B cell (primary cell): ENCODE data around the gene PDPK1. TPM values are rescaled to one million over a fixed set of nuclear protein-coding genes. Genes with fewer than 3 reads are reported as not detected.
A peak's percentile ranks its signal among the peaks of the same experiment; 100 is the strongest.

Source experiments
- ATAC-seq: fragments of 200-7000 bp; cut with Tn5 transposase; one replicate; pipeline ENCODE4 v1.10.0; 2021; ENCODE audit warnings: low read depth, mild to moderate bottlenecking, moderate number of reproducible peaks, moderate library complexity
- CTCF ChIA-PET: fragments of 350-600 bp; sonication (Branson Sonifier 250); formaldehyde crosslinking; loops from one replicate; lab custom pipeline; 2021; ENCODE audit warnings: antibody characterized with exemption, inconsistent platforms; lab: Charles Lee
- POLR2A ChIA-PET: fragments of 350-600 bp; sonication (Branson Sonifier 250); formaldehyde crosslinking; loops from one replicate; lab custom pipeline; 2021; ENCODE audit warnings: antibody characterized with exemption; lab: Charles Lee
- DNase-seq: peaks from one replicate; pipeline ENCODE4 v3.0.0; 2013
- H2AFZ ChIP-seq: 2 replicates; pipeline ENCODE4 v1.6.1; 2012; ENCODE audit warnings: mild to moderate bottlenecking, low read depth, low read length; ENCODE audit not compliant: insufficient read depth, poor library complexity, severe bottlenecking
- H3K27ac ChIP-seq, 2 donors: 1 replicate in 1 of 2; 2 replicates in 1 of 2; pipeline ENCODE4 v1.5.1; 2012 to 2013; ENCODE audit warnings: low read length in 2 of 2, mild to moderate bottlenecking in 2 of 2, moderate library complexity in 1 of 2
- H3K27me3 ChIP-seq, 4 experiments: fragments of 200-600 bp in 1 of 4; sonication (generic) in 1 of 4; replicated peaks in 1 of 4; 1 replicate in 2 of 4; 2 replicates in 2 of 4; pipeline versions ENCODE4 v1.6.1 to v1.7.0; 2013 to 2016; ENCODE audit warnings: low read length in 3 of 4, mild to moderate bottlenecking in 2 of 4, mixed read lengths in 1 of 4, moderate library complexity in 1 of 4; ENCODE audit not compliant: insufficient read depth in 4 of 4, control insufficient read depth in 3 of 4; ENCODE audit errors: control extremely low read depth in 1 of 4
- H3K36me3 ChIP-seq, 2 experiments: replicated peaks in 1 of 2; 1 replicate in 1 of 2; 2 replicates in 1 of 2; pipeline versions ENCODE4 v1.6.1 to v1.7.1; 2013; ENCODE audit warnings: low read length in 1 of 2; ENCODE audit not compliant: insufficient read depth in 2 of 2, control insufficient read depth in 1 of 2; ENCODE audit errors: control extremely low read depth in 1 of 2, extremely low read depth in 1 of 2
- H3K4me1 ChIP-seq, 2 donors: fragments of 200-600 bp in 1 of 2; sonication (generic) in 1 of 2; 1 replicate in 1 of 2; 2 replicates in 1 of 2; pipeline versions ENCODE4 v1.5.1 to v1.6.1; 2013 to 2017; ENCODE audit warnings: low read length in 2 of 2; ENCODE audit not compliant: control insufficient read depth in 2 of 2, insufficient read depth in 2 of 2
- H3K4me2 ChIP-seq: replicated peaks from 2 replicates; pipeline ENCODE3; 2012; ENCODE audit warnings: mild to moderate bottlenecking, low read depth, low read length; ENCODE audit not compliant: poor library complexity, severe bottlenecking
- H3K4me3 ChIP-seq, 5 experiments: fragments of 200-600 bp in 1 of 5; sonication (generic) in 1 of 5; 1 replicate in 3 of 5; 2 replicates in 2 of 5; pipeline versions ENCODE4 v1.5.1 to v1.7.0; 2011 to 2016; ENCODE audit warnings: low read length in 4 of 5, mild to moderate bottlenecking in 4 of 5, low read depth in 2 of 5, control low read depth in 1 of 5, moderate library complexity in 1 of 5; ENCODE audit not compliant: insufficient read depth in 1 of 5; ENCODE audit errors: control extremely low read depth in 1 of 5, extremely low read depth in 1 of 5
- H3K79me2 ChIP-seq: fragments of 200-600 bp; sonication (generic); one replicate; pipeline ENCODE4 v1.6.0; 2016; ENCODE audit warnings: low read length; ENCODE audit not compliant: control insufficient read depth, insufficient read depth
- H3K9ac ChIP-seq: fragments of 200-600 bp; sonication (generic); 2 replicates; pipeline ENCODE4 v1.6.1; 2017; ENCODE audit warnings: mild to moderate bottlenecking, low read length, moderate library complexity
- H3K9me3 ChIP-seq, 3 donors: one replicate each; pipeline versions ENCODE4 v1.6.1 to v1.7.1; 2013; ENCODE audit warnings: low read length in 2 of 3; ENCODE audit not compliant: control insufficient read depth in 2 of 3, insufficient read depth in 1 of 3; ENCODE audit errors: control extremely low read depth in 1 of 3
- H4K20me1 ChIP-seq: 2 replicates; pipeline ENCODE4 v1.6.0; 2012; ENCODE audit warnings: mild to moderate bottlenecking, low read length; ENCODE audit not compliant: insufficient read depth, control insufficient read depth, poor library complexity, severe bottlenecking
- H3K27ac Mint-ChIP-seq: one replicate; pipeline ENCODE4 v1.8.0; 2021; ENCODE audit warnings: mixed read lengths
- H3K27me3 Mint-ChIP-seq: one replicate; pipeline ENCODE4 v1.8.0; 2021; ENCODE audit warnings: mixed read lengths
- H3K4me1 Mint-ChIP-seq: one replicate; pipeline ENCODE4 v1.8.0; 2021; ENCODE audit warnings: mixed read lengths
- H3K4me3 Mint-ChIP-seq: one replicate; pipeline ENCODE4 v1.8.0; 2021; ENCODE audit warnings: mixed read lengths
- H3K9me3 Mint-ChIP-seq: one replicate; pipeline ENCODE4 v1.8.0; 2022; ENCODE audit warnings: mixed read lengths; ENCODE audit not compliant: insufficient read depth
- EZH2 ChIP-seq: IDR thresholded peaks from 2 replicates; pipeline ENCODE4 v1.6.1; 2012; ENCODE audit warnings: borderline replicate concordance, low read depth, mild to moderate bottlenecking, moderate library complexity, low read length; ENCODE audit not compliant: insufficient read depth, poor library complexity, severe bottlenecking
- WGBS: methylation state at CpG from one replicate; pipeline ENCODE4 v1.1.5; 2013; ENCODE audit warnings: missing lambda C conversion rate; ENCODE audit not compliant: insufficient coverage; 5-methylcytosine and 5-hydroxymethylcytosine counted together
- intact Hi-C: fragments of 100-400 bp; cut with micrococcal nuclease; formaldehyde crosslinking; loops from one replicate; pipeline ENCODE4 v1.10.0; 2022
- polyA plus RNA-seq: library from polyadenylated mRNA; depleted of rRNA; stranded (reverse); fragments of >200 nt; gene quantifications from 2 replicates; pipeline ENCODE4 v1.2.3, GENCODE V29; 2012
- total RNA-seq, 2 donors: library from RNA; stranded (reverse); fragments of 120-200 nt in 1 of 2; gene quantifications; 1 replicate in 1 of 2; 2 replicates in 1 of 2; pipeline versions ENCODE4 v1.2.3 to v1.2.4, GENCODE V29; 2013 to 2022
- TF ChIP-seq, protein P1 (sequence below): fragments of 200-600 bp; IDR thresholded peaks from one replicate; pipeline ENCODE4 v1.8.0; 2022; ENCODE audit warnings: antibody characterized with exemption, mild to moderate bottlenecking

Gene PDPK1
- total and polyA plus RNA-seq, 2 donors (not counting 1 experiment from before 2014, with no cell fraction given), result 32.5 to 84.1 TPM

DNA sequence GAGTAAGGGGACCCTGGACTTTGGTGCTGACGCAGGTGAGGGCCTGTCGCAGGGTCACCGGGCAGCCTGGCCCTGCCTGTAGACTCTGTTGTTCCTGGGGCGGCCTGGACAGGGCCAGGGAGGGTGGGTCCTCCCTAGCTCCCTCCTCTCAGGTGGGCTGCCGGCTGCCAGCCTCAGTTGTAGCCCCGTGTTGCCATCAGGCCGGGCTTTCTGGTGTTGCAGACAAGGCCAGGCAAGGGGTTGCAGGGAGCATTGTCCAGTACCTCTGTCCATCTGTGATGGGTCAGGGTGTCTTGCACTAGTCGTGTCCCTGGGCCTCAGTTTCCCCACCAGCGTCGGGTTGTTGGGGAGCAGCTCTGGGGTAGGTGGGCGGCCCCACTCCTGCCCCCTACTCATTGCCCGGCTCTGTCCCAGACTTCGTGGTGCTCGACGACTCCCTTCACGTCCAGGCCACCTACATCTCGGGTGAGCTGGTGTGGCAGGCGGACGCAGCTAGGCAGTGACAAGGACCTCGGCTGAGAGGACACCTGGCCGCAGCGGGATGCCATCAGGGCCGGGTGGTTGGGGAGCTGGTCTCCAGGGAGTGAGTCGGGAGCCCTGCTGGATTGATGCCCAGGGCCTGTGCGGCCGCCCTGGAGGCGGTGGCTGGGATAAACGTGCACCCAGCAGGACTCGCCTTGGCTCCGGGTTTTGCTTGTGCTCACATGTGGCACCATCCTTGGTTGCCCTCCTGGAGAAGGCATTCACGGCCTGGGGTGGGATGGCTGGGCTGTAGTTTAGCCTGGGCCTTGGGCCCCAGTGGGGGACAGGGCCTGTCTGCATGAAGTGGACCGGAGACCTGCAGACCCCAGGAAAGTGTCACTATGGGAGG, 8.5 kb upstream of the PDPK1 start:
- intact Hi-C loops, result no loop called here
- no peak overlapping the region for H3K27ac ChIP-seq
- Mint-ChIP-seq H3K4me1 (peaks cover 23% of the 10 kb centered on the region), H3K4me3 (peak overlapping the region; percentile 16), H3K9me3 (no peaks in the 10 kb centered on the region), H3K27ac (no peak overlapping the region), H3K27me3 (no peaks in the 10 kb centered on the region)
- ChIA-PET CTCF (no interaction called here), POLR2A (interaction anchor here (1.1 kb wide), 1 partner anchor 9 kb away, joined by 3 read pairs; no protein-coding TSS in a partner anchor)
- H3K9ac ChIP-seq, result no peak overlapping the region
- no peak for ATAC-seq
- no peak for DNase-seq
- H4K20me1 ChIP-seq, result peaks cover 16% of the 10 kb centered on the region
- H3K4me1 ChIP-seq, result peaks cover 8 to 24% of the 10 kb centered on the region in 2 donors
- peaks cover 48% of the 10 kb centered on the region for H3K79me2 ChIP-seq
- no peak for TF ChIP-seq EZH2
- TF ChIP-seq, protein P1, sequence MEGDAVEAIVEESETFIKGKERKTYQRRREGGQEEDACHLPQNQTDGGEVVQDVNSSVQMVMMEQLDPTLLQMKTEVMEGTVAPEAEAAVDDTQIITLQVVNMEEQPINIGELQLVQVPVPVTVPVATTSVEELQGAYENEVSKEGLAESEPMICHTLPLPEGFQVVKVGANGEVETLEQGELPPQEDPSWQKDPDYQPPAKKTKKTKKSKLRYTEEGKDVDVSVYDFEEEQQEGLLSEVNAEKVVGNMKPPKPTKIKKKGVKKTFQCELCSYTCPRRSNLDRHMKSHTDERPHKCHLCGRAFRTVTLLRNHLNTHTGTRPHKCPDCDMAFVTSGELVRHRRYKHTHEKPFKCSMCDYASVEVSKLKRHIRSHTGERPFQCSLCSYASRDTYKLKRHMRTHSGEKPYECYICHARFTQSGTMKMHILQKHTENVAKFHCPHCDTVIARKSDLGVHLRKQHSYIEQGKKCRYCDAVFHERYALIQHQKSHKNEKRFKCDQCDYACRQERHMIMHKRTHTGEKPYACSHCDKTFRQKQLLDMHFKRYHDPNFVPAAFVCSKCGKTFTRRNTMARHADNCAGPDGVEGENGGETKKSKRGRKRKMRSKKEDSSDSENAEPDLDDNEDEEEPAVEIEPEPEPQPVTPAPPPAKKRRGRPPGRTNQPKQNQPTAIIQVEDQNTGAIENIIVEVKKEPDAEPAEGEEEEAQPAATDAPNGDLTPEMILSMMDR, result no peak
- no peak overlapping the region for H2AFZ ChIP-seq
- no peak overlapping the region for H3K4me3 ChIP-seq
- WGBS, result 93% methylated on average over 30 of the region's 32 CpGs
- H3K27me3 ChIP-seq, result no peaks in the 10 kb centered on the region
- no peaks in the 10 kb centered on the region for H3K9me3 ChIP-seq
- no peak overlapping the region for H3K4me2 ChIP-seq
- peaks cover 0 to 49% of the 10 kb centered on the region in 2 experiments for H3K36me3 ChIP-seq
